ENCODE results near the gene SPEF2.

- TF ChIP-seq CTCF (IDR thresholded peaks at IDR 0.05) (no peak), POLR2A (IDR thresholded peaks at IDR 0.05) (no peak), EP300 (IDR thresholded peaks at IDR 0.05) (no peak)
Measured at GRCh38 chr5:35735718-35736117, 118.1 kb downstream of the SPEF2 start.
